Duodenal mucosa (tissue), 2 donors: Measurements from ENCODE around the gene FIBCD1.

Experiments
- H3K27ac ChIP-seq: one replicate; pipeline ENCODE4 v1.7.0; 2013; ENCODE audit warnings: low read depth, low read length
- H3K27me3 ChIP-seq, 2 donors: one replicate each; pipeline ENCODE4 v1.7.0; 2013; ENCODE audit warnings: low read length in 2 of 2, control low read depth in 1 of 2; ENCODE audit not compliant: insufficient read depth in 2 of 2, control insufficient read depth in 1 of 2
- H3K36me3 ChIP-seq, 2 donors: one replicate each; pipeline ENCODE4 v1.7.0; 2013; ENCODE audit warnings: low read length in 2 of 2, control low read depth in 1 of 2; ENCODE audit not compliant: insufficient read depth in 2 of 2, control insufficient read depth in 1 of 2
- H3K4me1 ChIP-seq, 2 donors: one replicate each; pipeline ENCODE4 v1.7.0; 2013; ENCODE audit warnings: low read length in 2 of 2, control low read depth in 1 of 2; ENCODE audit not compliant: insufficient read depth in 2 of 2, control insufficient read depth in 1 of 2
- H3K4me3 ChIP-seq, 2 donors: one replicate each; pipeline ENCODE4 v1.7.0; 2013; ENCODE audit warnings: low read length in 2 of 2, low read depth in 1 of 2
- H3K9ac ChIP-seq, 2 donors: one replicate each; pipeline ENCODE4 v1.7.0; 2013; ENCODE audit warnings: low read length in 2 of 2, low read depth in 1 of 2
- H3K9me3 ChIP-seq, 2 donors: one replicate each; pipeline ENCODE4 v1.7.0; 2013; ENCODE audit warnings: low read length in 2 of 2, control low read depth in 1 of 2; ENCODE audit not compliant: control insufficient read depth in 1 of 2

FIBCD1 gene

DNA sequence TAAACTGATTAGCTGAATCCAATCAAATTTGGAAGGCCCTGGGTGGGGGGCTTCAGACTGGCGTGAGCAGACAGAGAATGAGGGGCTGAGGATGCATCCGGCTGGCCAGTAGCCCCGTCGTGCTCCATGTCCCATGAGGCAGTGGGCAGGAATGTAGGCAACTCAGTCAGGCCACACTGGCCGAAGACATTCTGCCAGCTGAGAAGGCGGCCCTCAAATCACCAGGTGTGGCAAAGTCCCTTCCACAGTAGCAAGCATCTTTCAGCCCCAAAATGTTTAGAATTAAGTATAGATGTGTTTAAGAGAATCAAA lies 44.3 kb upstream of the FIBCD1 start:
- no peaks in the 10 kb centered on the region for H3K4me1 ChIP-seq
- H3K9me3 ChIP-seq, result no peaks in the 10 kb centered on the region
- H3K27me3 ChIP-seq, result peaks cover 0 to 2% of the 10 kb centered on the region in 2 donors
- no peaks in the 10 kb centered on the region for H3K36me3 ChIP-seq
- H3K9ac ChIP-seq, result no peak overlapping the region
- no peak overlapping the region for H3K4me3 ChIP-seq
- no peak overlapping the region for H3K27ac ChIP-seq

DNA sequence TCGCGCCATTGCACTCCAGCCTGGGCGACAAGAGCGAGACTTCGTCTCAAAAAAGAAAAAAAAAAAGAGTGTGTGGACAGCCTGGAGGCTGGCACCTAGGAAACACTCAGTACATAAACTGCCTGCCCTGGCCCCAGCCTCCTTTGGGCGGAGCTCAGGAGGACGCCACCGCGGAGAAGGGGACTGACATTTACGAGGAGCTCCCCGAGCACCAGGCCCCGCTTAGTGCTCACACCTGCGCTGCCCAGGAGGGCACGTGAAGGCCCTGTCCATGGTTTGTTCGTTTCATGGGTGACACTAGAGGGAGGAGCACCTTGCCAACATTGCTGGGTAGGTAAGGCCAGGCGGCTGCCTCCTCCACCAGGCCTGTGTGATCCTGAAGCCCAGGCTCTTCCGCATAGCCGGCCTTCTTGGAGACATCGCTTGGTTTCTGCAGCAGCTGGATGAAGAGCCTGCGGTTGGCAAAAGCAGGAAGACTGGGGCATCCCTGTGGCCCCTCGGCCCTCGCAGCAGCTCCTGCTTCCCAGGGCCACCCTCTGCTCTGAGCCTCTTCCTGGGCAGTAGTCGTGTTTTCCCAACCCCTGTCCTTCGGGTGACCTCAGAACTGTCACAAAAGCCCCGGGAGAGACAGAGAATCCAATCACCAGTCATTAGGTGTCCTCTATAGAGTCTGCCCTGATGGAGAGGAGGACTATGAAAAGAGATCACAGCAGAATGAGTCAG lies 43.8 kb upstream of the FIBCD1 start:
- Histone ChIP-seq H3K9me3 (no peaks in the 10 kb centered on the region), H3K4me1 (no peaks in the 10 kb centered on the region), H3K36me3 (no peaks in the 10 kb centered on the region), H3K27ac (no peak overlapping the region), H3K9ac (no peak overlapping the region), H3K27me3 (peaks cover 0 to 2% of the 10 kb centered on the region in 2 donors), H3K4me3 (no peak overlapping the region)

DNA sequence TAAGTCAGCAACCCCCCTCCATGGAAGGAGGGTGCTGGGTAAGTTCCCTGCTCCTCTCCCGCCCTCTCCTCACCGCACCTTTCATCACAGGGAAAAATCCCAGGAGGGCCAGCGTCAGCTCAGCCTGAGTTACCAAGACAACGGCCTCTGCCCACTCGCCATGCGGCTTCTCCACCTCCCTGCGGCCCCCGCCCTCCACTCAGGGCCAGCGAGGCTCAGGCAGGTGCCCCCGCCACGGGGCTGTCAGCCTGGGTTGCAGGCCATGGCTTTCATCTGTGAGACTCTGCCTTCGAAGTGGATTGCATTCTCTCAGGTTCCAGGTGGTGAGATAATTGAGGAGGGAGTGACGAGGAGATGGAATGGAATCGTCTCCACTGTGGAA lies 42.7 kb upstream of the FIBCD1 start:
- Histone ChIP-seq H3K9me3 (no peaks in the 10 kb centered on the region), H3K4me1 (no peaks in the 10 kb centered on the region), H3K4me3 (no peak overlapping the region), H3K27me3 (peaks cover 0 to 2% of the 10 kb centered on the region in 2 donors), H3K27ac (no peak overlapping the region), H3K9ac (no peak overlapping the region), H3K36me3 (no peaks in the 10 kb centered on the region)

DNA sequence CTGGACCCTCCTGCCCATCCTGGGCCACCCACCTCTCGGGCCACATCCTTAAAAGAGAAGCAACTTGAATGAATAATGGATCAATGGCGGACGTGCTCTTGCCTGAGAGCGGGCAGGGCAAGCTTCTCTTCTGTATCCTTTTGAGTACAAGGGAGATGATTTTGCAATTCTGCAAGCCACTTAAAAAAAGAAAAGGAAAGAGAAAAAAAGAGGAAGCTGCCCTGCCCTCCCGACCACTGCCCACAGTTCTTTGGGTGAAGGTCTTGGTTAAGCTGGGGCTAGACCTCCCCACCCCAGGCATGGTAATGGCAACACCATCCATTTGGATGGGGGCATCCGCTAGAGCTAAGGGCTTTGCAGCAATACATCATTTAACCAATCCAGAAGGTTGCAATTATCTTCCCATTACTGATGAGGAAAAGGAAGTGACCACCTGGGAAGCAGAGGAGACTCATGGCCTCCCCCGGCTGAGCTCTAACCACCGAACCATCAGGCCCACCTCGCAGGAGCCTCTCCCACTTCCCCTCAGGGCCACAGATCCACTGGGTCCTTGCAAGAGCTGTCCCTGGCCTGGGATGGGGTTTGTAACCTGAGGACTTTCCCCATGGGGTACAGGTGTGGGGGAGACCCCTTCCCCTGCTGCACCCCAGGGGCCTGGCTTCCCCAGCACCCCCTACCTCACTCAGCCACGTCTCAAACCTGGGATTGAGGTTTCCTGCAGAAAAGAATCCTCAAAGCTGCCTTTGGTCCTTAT lies 42.1 kb upstream of the FIBCD1 start:
- Histone ChIP-seq H3K4me1 (no peaks in the 10 kb centered on the region), H3K27ac (no peak overlapping the region), H3K36me3 (no peaks in the 10 kb centered on the region), H3K27me3 (peaks cover 0 to 2% of the 10 kb centered on the region in 2 donors), H3K9ac (no peak overlapping the region), H3K4me3 (no peak overlapping the region), H3K9me3 (no peaks in the 10 kb centered on the region)

DNA sequence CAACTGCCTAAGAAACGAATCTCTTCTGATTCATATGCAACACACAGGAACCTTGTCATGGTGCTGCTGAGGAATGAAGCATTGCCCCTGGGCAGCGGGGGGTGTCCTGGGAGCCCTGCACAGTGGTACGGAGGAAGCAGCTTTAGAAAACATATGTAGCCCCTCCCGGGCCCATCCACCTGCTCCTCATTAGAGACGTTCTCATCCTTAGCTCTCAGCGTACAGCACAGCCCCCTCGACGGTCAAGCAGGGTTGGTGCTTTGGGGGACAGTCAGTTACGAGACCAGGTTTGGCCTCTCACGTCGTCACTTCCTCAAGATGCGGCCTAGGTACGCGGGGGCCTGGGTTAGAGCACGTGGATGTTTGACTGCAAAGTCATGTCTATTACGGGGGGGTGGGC lies 41.5 kb upstream of the FIBCD1 start:
- Histone ChIP-seq H3K27ac (no peak overlapping the region), H3K9me3 (no peaks in the 10 kb centered on the region), H3K27me3 (peaks cover 0 to 2% of the 10 kb centered on the region in 2 donors), H3K4me1 (no peaks in the 10 kb centered on the region), H3K4me3 (no peak overlapping the region), H3K36me3 (no peaks in the 10 kb centered on the region), H3K9ac (no peak overlapping the region)

DNA sequence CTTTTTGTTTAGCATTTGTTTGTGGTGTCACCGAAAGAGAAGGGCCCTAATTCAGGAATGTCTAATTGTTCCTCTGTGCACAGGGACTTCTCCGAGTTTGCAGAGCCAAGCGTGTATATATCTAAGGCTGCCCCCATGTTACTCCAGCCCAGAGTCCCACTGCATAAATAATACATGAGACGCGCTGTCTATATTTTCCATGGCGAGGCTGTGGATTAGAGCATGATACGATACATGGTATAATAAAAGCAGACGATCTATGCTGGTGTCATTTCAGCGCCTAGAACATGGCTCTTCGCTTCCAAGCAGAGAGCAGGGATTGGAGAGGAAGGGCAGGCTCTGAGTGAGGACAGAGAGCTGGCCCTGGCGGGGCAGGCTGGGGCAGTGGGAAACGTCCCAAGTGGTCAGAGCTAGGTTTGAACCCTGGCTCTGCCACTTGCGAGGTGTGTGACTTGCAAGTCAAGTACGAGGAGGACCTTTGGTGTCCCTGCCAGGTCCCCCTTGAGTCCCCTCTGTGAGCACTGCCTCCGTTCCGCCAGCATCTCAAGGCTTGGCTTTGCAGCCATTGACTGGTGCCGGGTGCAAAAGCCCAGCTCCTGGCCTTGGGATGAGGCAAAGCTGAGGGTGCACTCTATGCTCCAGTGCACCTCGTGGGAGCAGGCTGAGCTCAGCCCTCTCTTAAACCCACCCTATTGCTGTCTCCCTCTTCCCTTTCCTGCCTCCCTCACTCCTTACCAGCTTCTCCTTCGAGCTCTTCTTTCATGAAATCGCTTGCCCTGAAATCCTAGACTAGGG lies 40.7 kb upstream of the FIBCD1 start:
- Histone ChIP-seq H3K27me3 (peaks cover 0 to 2% of the 10 kb centered on the region in 2 donors), H3K4me1 (no peaks in the 10 kb centered on the region), H3K4me3 (no peak overlapping the region), H3K9me3 (no peaks in the 10 kb centered on the region), H3K27ac (no peak overlapping the region), H3K9ac (no peak overlapping the region), H3K36me3 (no peaks in the 10 kb centered on the region)

DNA sequence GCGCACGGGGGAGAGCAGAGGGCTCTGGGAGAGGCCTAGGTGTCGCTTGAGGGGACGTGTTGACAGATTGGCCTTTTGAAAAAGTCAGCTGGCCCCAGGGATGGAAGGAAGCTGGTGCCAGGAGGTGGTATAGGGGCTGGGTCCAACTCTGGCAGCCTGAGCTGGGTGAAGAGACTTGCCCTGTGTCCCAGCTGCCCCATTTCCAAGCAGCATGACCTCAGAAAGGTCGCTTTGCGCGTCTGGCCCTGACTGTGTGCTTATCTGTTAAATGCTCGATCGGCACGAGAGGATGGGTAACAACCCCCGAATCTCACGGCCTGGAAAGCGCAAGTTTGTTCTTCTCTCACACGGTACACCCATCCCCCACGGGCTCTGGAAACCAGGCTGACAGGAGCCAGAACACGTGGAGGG lies 38.8 kb upstream of the FIBCD1 start:
- Histone ChIP-seq H3K4me1 (no peaks in the 10 kb centered on the region), H3K9ac (no peak overlapping the region), H3K27me3 (peaks cover 5 to 7% of the 10 kb centered on the region in 2 donors), H3K4me3 (no peak overlapping the region), H3K27ac (no peak overlapping the region), H3K36me3 (no peaks in the 10 kb centered on the region), H3K9me3 (no peaks in the 10 kb centered on the region)

DNA sequence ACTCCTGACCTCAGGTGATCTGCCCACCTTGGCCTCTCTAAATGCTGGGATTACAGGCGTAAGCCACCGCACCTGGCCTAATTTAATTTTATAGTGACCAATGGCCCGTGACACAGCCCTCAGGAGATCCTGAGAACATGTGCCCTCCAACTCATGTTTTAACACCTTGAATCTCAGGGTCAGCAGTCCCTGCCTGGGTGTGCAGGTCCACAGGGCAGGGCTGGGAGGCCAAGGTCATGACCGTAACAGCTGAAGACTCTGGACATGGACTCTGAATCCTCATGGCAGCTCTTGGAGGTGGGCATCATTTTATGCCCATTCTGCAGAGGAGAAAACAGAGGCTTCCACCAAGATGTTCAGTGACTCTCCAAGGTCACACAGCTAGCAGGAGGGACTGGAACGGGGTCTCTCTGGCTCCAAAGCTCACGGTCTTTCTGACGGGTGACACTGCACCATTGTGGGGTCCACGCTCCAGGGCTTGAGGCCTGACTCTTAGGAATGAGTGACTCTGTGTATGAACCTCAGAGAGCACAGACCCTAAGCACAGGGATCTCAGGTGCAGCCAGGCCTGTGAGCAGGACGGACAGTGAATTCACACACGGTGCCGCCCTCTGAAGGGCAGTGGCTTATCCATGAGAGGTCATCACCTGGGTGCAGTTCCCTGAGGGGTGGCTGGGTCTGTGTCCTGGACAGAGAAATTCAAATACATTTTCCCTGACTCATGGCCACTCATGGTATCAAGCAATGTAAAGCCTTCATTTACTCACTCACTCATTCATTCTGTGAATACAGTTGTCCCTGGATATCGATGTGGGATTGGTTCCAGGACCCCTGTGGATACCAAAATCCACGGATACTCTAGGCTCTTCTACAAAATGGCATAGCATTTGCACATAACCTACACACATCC lies 37.1 kb upstream of the FIBCD1 start:
- no peaks in the 10 kb centered on the region for H3K36me3 ChIP-seq
- no peaks in the 10 kb centered on the region for H3K9me3 ChIP-seq
- H3K9ac ChIP-seq, result no peak overlapping the region
- H3K27me3 ChIP-seq, result peaks cover 5 to 6% of the 10 kb centered on the region in 2 donors
- no peak overlapping the region for H3K27ac ChIP-seq
- H3K4me1 ChIP-seq, result no peaks in the 10 kb centered on the region
- no peak overlapping the region for H3K4me3 ChIP-seq

DNA sequence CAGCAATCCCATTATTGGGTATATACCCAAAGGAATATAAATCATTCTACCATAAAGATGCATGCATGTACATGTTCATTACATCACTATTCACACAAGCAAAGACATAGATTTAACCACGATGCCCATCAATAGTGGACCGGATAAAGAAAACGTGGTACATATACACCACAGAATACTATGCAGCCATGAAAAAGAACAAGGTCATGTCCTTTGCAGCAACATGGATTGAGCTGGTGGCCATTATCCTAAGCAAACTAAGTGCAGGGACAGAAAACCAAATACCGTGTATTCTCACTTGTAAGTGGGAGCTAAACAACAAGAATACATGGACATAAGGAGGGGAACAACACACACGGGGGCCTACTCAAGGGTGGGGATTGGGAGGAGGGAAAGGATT lies 36.1 kb upstream of the FIBCD1 start:
- Histone ChIP-seq H3K4me3 (no peak overlapping the region), H3K27me3 (peaks cover 5 to 6% of the 10 kb centered on the region in 2 donors), H3K36me3 (no peaks in the 10 kb centered on the region), H3K4me1 (no peaks in the 10 kb centered on the region), H3K27ac (no peak overlapping the region), H3K9me3 (no peaks in the 10 kb centered on the region), H3K9ac (no peak overlapping the region)
